Activated T-helper 17 cell treated with anti-CD3 and anti-CD28 coated beads, Interleukin-2, amount 50 U/mL, for 72 hours (primary cell): ENCODE measurements around the gene IMMP2L. TPM values are rescaled to one million over a fixed set of nuclear protein-coding genes. Genes with fewer than 3 reads are reported as not detected.

Experiments
- ATAC-seq: fragments of 150-1000 bp; cut with Tn5 transposase; replicated peaks from 2 replicates; pipeline ENCODE4 v1.10.0; 2021; ENCODE audit warnings: mild to moderate bottlenecking, moderate library complexity
- H3K27ac Mint-ChIP-seq: one replicate; pipeline ENCODE4 v1.8.0; 2022; ENCODE audit warnings: mixed read lengths
- H3K27me3 Mint-ChIP-seq: one replicate; pipeline ENCODE4 v1.8.0; 2022; ENCODE audit warnings: mixed read lengths
- H3K36me3 Mint-ChIP-seq: one replicate; pipeline ENCODE4 v1.8.0; 2022; ENCODE audit warnings: low read depth, mild to moderate bottlenecking, mixed read lengths
- H3K4me1 Mint-ChIP-seq: one replicate; pipeline ENCODE4 v1.8.0; 2022; ENCODE audit warnings: mixed read lengths
- H3K4me3 Mint-ChIP-seq: one replicate; pipeline ENCODE4 v1.8.0; 2022; ENCODE audit warnings: mild to moderate bottlenecking, mixed read lengths
- H3K9me3 Mint-ChIP-seq: one replicate; pipeline ENCODE4 v1.8.0; 2022; ENCODE audit warnings: mixed read lengths
- total RNA-seq, 2 donors: library from RNA; stranded (reverse); gene quantifications; one replicate each; pipeline ENCODE4 v1.2.3, GENCODE V29; 2022

IMMP2L gene
- total RNA-seq, 2 donors from 2014 or later = 9.5 to 27.6 TPM

DNA sequence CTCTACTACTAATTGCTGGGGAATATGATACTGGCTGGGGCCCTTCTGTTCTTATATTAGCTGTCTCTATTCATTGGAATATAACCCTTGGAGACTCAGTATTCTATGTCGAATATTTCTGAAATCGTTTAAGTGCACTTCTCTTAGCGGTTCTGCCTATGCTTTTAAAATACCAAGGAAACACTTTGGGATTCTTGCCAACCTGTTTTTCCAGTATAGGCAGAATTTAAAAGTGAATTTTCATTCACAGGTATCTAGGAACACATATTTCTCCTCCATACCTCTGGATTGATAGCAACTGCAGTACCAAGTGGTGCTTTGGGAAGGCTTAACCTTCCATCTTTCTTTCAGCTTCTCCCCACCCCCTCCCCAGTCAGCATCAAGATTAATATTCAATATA is 841.7 kb downstream of the IMMP2L start:
- no peaks in the 10 kb centered on the region for H3K36me3 Mint-ChIP-seq
- H3K4me1 Mint-ChIP-seq = no peaks in the 10 kb centered on the region
- no peak for ATAC-seq
- H3K27ac Mint-ChIP-seq = no peak overlapping the region
- no peaks in the 10 kb centered on the region for H3K27me3 Mint-ChIP-seq
- H3K4me3 Mint-ChIP-seq = no peak overlapping the region
- H3K9me3 Mint-ChIP-seq = peaks cover 10% of the 10 kb centered on the region

DNA sequence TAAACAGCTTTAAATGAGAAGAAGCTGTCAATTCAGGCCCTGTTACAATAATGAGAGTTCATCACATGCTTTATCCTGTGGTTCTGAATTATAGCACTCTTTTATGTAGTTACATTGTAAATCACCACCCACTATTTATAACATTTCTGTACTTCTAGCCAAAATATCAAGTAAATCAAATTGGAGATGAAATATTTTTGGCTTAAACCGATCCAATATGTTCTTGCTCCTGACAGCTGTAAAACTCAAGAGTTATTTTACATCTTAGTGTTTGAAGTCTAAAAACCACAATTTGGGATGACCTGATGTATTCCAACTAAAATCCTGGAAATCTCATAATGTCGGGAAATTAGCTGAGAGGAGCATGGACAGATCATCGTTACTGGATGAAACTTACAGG is 842.6 kb downstream of the IMMP2L start:
- no peak overlapping the region for H3K27ac Mint-ChIP-seq
- H3K4me1 Mint-ChIP-seq = no peaks in the 10 kb centered on the region
- ATAC-seq = no peak
- no peak overlapping the region for H3K4me3 Mint-ChIP-seq
- H3K27me3 Mint-ChIP-seq = no peaks in the 10 kb centered on the region
- H3K9me3 Mint-ChIP-seq = peaks cover 17% of the 10 kb centered on the region
- no peaks in the 10 kb centered on the region for H3K36me3 Mint-ChIP-seq

DNA sequence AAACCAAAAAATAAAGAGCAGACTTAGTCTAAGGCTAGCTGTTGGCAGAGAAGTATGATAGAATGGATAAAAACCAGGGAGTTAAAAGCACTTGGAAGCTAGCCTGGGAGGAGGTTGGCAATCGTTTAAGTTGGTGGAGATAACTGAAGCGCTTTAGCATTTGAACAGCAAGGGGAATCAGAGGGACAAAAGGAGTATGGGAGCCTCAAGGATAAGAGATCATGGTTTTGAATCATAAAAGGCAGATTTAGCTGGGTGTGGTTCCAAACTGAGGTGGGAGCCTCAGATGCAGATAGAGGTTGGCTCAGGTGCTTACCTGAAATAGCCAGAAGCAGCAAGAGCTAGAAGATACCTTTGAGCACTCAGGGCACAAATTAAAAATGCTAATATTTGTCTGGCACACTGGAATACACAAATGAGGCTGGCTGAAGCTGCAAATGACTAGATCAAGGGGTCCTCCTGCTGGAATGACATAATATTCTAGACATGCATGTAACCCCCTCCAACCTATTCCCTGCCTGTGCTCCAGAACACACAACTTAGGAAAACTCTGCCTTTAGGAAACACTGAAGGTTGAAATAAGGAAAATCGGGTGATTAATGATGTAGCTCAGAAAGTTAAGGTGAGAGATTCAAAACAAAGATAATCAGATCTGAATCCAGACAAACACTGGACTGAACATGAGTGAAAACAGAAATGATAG is 843.6 kb downstream of the IMMP2L start:
- no peaks in the 10 kb centered on the region for H3K36me3 Mint-ChIP-seq
- H3K4me1 Mint-ChIP-seq = no peaks in the 10 kb centered on the region
- no peaks in the 10 kb centered on the region for H3K27me3 Mint-ChIP-seq
- H3K4me3 Mint-ChIP-seq = no peak overlapping the region
- peaks cover 17% of the 10 kb centered on the region for H3K9me3 Mint-ChIP-seq
- no peak overlapping the region for H3K27ac Mint-ChIP-seq
- ATAC-seq = no peak

DNA sequence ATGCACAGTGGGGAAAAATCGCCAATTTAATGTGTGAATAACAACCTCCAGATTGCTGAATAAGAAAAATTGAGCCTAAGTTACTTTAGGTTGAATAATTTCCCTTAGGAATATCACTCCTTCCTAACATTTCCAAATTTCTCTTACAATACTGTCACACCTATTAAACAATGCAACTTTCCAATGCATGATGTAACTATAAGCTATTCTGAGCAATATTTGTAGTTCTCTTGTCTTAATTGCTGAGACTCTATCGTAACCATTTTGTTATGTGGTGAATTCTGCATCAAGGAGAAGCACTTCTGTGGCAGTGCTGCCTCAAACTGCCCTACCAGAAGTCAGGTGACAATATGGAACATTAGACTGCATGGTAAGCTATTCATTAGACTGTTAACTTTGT is 858.1 kb downstream of the IMMP2L start:
- Mint-ChIP-seq H3K4me1 (no peaks in the 10 kb centered on the region), H3K4me3 (no peak overlapping the region), H3K36me3 (no peaks in the 10 kb centered on the region), H3K27me3 (no peaks in the 10 kb centered on the region), H3K9me3 (no peaks in the 10 kb centered on the region), H3K27ac (no peak overlapping the region)
- ATAC-seq = no peak

DNA sequence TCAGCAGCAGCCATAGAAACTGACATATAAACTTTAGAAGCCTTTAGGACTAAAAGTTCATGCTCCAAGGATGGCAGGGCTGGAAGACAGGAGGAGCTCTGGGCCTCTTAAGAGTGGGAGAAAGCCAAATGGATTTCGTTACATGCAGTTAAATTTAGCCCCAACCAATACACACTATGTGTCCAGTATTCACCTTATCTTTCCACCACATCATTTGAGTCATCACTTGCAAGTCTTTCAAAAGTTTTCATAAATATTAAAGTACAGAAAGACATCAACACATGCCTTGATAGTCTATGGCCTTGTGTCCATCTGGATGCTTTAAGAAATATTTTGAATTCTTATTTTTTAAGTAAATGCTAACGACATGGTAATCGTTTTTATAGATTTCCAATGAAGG is 863.7 kb downstream of the IMMP2L start:
- Mint-ChIP-seq H3K27me3 (no peaks in the 10 kb centered on the region), H3K36me3 (no peaks in the 10 kb centered on the region), H3K27ac (no peak overlapping the region), H3K4me3 (no peak overlapping the region), H3K9me3 (no peaks in the 10 kb centered on the region), H3K4me1 (no peaks in the 10 kb centered on the region)
- no peak for ATAC-seq

DNA sequence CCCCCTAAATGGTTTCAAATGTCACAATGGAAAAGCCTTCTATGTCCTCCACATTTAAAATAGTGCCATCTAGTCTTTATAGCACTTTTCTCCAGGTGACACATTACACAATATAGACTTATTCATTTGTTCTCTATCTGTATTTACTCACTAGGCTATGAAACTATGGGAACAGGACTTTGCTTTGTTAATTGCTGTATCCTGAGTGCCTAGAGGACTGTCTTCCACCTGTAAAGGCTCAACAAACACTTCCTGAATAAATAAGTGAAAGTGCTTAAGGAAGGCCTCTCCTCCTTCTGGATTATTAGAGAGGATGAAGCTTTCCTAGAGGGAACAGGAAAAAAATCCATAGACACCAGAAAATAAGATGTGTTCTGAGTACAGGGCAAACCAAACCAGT is 868.9 kb downstream of the IMMP2L start:
- no peak overlapping the region for H3K4me3 Mint-ChIP-seq
- H3K9me3 Mint-ChIP-seq = peaks cover 4% of the 10 kb centered on the region
- H3K27me3 Mint-ChIP-seq = no peaks in the 10 kb centered on the region
- no peaks in the 10 kb centered on the region for H3K36me3 Mint-ChIP-seq
- H3K27ac Mint-ChIP-seq = no peak overlapping the region
- ATAC-seq = no peak
- no peaks in the 10 kb centered on the region for H3K4me1 Mint-ChIP-seq

DNA sequence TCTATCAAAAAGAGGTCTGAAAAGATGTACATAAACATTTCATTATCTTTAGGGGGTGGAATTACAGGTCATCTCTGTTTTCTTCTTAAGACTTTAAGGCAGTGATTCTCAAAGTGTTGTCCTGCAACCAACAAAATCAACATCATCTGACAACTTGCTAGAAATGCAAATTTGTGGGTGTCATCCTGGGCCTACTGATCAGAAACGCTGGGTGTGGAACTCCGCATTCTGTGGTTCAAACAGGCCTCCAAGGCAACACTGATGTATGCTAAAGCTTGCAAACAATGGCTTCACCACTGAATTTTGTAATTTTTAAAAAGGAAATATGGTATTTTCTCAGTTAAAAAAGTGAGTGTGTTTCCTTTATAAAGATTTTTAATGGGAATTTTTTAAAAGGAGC is 873.4 kb downstream of the IMMP2L start:
- no peak for ATAC-seq
- Mint-ChIP-seq H3K27ac (no peak overlapping the region), H3K4me3 (no peak overlapping the region), H3K9me3 (peaks cover 4% of the 10 kb centered on the region), H3K4me1 (no peaks in the 10 kb centered on the region), H3K27me3 (no peaks in the 10 kb centered on the region), H3K36me3 (no peaks in the 10 kb centered on the region)

DNA sequence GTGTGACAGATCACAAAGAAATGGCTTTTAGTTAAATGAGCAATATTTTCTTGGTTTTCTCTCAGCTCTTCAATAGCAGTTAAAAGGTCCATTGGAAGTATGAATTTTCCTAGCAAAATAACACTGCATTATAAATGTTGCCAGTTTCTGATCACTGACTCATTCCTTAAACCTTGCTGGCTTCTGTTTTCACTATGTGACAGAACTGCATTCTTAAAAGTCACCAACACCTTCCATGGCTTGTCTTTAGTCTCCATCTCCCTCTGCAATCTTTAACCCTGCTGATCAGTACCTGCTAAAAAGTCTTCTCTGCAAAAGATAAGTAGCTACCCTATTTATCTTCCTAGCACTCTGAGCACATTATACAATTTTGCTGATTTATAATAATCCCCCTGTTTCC is 876.4 kb downstream of the IMMP2L start:
- Mint-ChIP-seq H3K36me3 (no peaks in the 10 kb centered on the region), H3K27ac (no peak overlapping the region), H3K27me3 (no peaks in the 10 kb centered on the region), H3K4me3 (no peak overlapping the region), H3K9me3 (no peaks in the 10 kb centered on the region), H3K4me1 (no peaks in the 10 kb centered on the region)
- no peak for ATAC-seq

DNA sequence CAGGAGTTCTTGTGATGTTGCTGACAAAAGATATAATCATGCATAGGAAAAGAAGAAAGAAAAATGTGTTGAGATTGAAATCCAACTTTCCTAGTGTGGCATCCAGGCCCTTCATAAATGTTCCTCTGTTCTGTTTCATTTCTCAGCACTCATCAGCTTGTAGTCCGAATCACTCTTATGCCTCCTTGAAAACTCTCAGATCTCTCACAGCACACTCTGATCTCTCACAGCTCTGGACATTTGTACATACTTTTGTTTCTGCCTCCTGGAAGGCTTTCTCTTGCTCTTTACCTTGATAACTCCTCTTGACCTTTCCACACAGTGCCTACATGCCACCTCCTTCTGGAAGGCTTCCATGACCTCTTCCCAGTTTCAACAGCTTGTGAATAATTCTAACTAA is 880.4 kb downstream of the IMMP2L start:
- Mint-ChIP-seq H3K9me3 (no peaks in the 10 kb centered on the region), H3K27ac (no peak overlapping the region)

DNA sequence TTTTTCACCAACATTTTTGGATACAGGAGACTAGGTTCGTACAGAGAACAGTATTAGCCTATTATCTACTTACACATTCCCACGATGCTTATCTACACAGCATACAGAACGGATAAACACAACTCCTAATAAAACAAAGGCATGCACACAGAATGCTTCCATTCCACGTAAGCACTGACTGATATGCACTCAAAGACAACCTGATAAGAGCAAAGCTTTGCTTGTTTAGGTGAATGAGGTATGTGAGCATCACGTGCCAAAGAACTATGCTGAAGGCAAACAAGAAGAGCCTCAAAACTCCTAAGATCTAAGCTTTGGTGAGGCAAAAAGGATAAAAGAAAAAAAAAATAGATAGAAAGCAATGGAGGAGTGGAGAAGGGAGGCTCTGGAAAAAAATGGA is 884.9 kb downstream of the IMMP2L start:
- no peak overlapping the region for H3K27ac Mint-ChIP-seq
- H3K9me3 Mint-ChIP-seq = peaks cover 12% of the 10 kb centered on the region
- H3K4me1 Mint-ChIP-seq = no peaks in the 10 kb centered on the region
- ATAC-seq = no peak
- H3K4me3 Mint-ChIP-seq = no peak overlapping the region
- H3K36me3 Mint-ChIP-seq = no peaks in the 10 kb centered on the region
- H3K27me3 Mint-ChIP-seq = no peaks in the 10 kb centered on the region

More for the DNA sequence above, 880.4 kb downstream of the IMMP2L start:
- Mint-ChIP-seq H3K36me3 (no peaks in the 10 kb centered on the region), H3K4me1 (no peaks in the 10 kb centered on the region), H3K4me3 (no peak overlapping the region), H3K27me3 (no peaks in the 10 kb centered on the region)
- no peak for ATAC-seq

DNA sequence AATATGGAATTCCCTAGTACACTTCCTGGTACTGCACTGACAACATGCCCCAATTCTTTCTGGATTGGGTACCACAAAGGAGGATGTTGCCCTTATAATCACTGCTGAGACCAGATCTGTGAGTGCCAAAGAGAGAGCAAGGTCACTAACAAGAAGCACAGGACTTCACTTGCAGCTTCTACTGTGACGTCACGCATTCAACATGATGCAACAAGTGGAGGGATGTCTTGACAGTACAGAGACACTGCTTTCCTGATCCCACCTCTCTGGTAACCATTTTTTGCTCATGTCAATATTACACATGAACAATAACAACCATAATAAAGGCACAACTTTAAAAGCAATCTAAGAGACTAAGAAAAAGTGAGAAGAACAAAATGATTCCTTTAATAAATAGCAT is 885.5 kb downstream of the IMMP2L start:
- H3K4me1 Mint-ChIP-seq = no peaks in the 10 kb centered on the region
- ATAC-seq = no peak

DNA sequence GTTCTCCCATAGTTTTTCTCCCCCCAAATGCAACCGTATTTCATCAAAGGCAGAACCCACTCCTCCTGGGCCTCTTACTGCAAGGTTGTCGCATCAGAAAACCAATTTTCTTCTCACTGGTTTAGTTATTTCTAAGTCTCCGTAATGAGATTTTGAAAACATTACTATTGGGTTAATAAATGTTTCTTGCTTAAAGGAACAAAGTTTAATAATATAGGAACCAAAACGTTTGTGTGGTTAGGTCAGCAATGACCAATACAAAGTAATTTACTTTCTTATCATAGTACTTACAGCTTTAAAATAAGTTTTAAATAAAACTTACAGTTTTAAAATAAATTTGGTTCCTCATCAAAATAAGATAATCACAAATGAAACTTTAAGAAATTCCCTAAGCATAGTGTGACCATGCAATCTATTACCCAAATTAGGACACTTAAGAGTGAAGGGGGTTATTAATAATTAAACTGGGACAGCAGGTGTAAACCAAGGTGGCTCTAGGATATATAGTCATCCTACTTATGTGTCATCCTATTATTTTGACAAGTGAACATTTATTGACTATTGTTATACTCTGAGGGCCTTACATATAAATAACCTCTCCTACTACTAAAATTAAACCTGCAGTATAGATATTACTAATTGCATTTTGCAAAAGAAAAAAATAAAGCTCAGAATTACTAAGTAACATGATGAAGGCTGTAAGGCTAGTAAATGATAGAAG is 886.7 kb downstream of the IMMP2L start:
- no peak overlapping the region for H3K27ac Mint-ChIP-seq
- H3K4me3 Mint-ChIP-seq = no peak overlapping the region
- no peaks in the 10 kb centered on the region for H3K27me3 Mint-ChIP-seq
- H3K4me1 Mint-ChIP-seq = no peaks in the 10 kb centered on the region
- H3K9me3 Mint-ChIP-seq = peaks cover 12% of the 10 kb centered on the region
- ATAC-seq = no peak
- no peaks in the 10 kb centered on the region for H3K36me3 Mint-ChIP-seq

More for the DNA sequence above, 885.5 kb downstream of the IMMP2L start:
- H3K4me3 Mint-ChIP-seq = no peak overlapping the region
- H3K27me3 Mint-ChIP-seq = no peaks in the 10 kb centered on the region
- H3K36me3 Mint-ChIP-seq = no peaks in the 10 kb centered on the region
- H3K9me3 Mint-ChIP-seq = peaks cover 12% of the 10 kb centered on the region
- no peak overlapping the region for H3K27ac Mint-ChIP-seq

DNA sequence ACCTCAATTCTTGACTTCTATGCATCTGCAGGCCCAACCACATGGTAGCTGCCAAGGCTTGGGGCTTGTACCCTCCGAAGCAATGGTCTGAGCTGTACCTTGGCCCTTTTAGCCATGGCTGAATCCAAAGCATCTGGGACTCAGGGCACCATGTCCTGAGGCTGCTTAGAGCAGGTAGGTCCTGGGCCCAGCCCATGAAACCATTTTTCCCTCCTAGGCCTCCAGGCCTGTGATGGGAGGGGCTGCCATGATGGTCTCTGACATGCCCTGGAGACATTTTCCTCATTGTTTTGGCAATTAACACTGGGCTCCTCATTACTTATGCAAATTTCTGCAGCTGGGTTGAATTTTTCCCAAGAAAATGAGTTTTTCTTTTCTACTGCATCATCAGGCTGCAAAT is 889.1 kb downstream of the IMMP2L start:
- Mint-ChIP-seq H3K27ac (no peak overlapping the region), H3K36me3 (no peaks in the 10 kb centered on the region), H3K4me1 (no peaks in the 10 kb centered on the region), H3K4me3 (no peak overlapping the region), H3K27me3 (no peaks in the 10 kb centered on the region), H3K9me3 (peaks cover 12% of the 10 kb centered on the region)
- no peak for ATAC-seq

DNA sequence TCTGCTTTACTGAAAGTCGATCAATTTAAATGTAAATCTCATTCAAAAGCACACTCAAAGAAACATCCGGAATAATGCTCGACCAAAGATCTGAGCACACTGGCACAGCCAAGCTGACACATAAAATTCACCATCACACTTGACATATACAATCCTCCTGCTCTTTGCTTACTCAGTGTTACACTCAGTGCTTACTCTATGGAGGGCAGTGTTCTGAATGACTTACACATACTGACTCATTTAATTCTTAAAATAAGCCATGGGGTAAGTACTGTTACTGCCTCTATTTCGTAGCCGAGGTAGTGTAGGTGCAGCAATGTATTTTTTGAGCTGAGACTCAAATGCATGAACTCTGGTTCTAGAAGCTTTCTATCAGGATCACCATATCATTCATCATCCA is 892.9 kb downstream of the IMMP2L start:
- H3K27ac Mint-ChIP-seq = no peak overlapping the region
- H3K9me3 Mint-ChIP-seq = peaks cover 11% of the 10 kb centered on the region
- no peak for ATAC-seq
- H3K4me3 Mint-ChIP-seq = no peak overlapping the region
- no peaks in the 10 kb centered on the region for H3K4me1 Mint-ChIP-seq
- no peaks in the 10 kb centered on the region for H3K27me3 Mint-ChIP-seq
- no peaks in the 10 kb centered on the region for H3K36me3 Mint-ChIP-seq

DNA sequence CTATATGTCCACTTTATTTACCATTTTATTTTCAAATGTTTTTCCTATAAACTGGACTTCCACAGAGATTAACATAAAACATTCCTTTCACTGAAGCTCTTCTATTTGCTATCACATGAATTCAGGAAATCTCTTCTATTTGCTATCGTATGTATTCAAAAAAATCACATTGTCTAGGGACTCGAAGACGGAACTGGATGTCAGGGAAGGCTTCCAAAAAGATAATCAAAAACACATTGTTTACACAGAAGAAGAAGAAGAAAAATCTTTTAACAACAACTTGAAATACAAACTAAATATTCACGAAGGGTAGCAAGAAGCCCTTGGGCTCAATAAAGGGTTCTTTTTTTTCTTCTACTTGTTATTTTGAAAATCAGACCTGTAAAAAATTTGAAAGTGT is 897.5 kb downstream of the IMMP2L start:
- H3K27me3 Mint-ChIP-seq = no peaks in the 10 kb centered on the region
- H3K36me3 Mint-ChIP-seq = no peaks in the 10 kb centered on the region
- H3K27ac Mint-ChIP-seq = no peak overlapping the region
- peaks cover 18% of the 10 kb centered on the region for H3K9me3 Mint-ChIP-seq
- H3K4me3 Mint-ChIP-seq = no peak overlapping the region
- no peak for ATAC-seq
- no peaks in the 10 kb centered on the region for H3K4me1 Mint-ChIP-seq
